Cardiac fibroblast (primary cell): Measurements from ENCODE around the gene HTR4.

Source experiments
- DNase-seq, 2 donors: peaks; one replicate each; pipeline versions ENCODE4 v3.0.0 to v3.0.0-alpha.2; 2010; ENCODE audit warnings: low read depth in 2 of 2
- H3K4me3 ChIP-seq, 2 donors: replicated peaks in 1 of 2; 1 replicate in 1 of 2; 2 replicates in 1 of 2; pipeline ENCODE4 v1.5.1; 2011; ENCODE audit warnings: low read depth in 2 of 2, low read length in 2 of 2, mild to moderate bottlenecking in 2 of 2, moderate library complexity in 1 of 2
- CTCF ChIP-seq: IDR thresholded peaks from one replicate; pipeline ENCODE4 v1.5.1; 2011; ENCODE audit warnings: low read depth, mild to moderate bottlenecking, low read length, inconsistent platforms

HTR4 gene

GRCh38 chr5:148491015-148491792, 163.1 kb downstream of the HTR4 start:
- DNase-seq = peak in 1 of 2 donors; percentile 11
- no peak for TF ChIP-seq CTCF
- H3K4me3 ChIP-seq = no peak overlapping the region

GRCh38 chr5:148488757-148489156, 165.6 kb downstream of the HTR4 start:
- no peak overlapping the region for H3K4me3 ChIP-seq
- no peak for DNase-seq
- TF ChIP-seq CTCF = no peak

- DNase-seq = no peak
- TF ChIP-seq CTCF = no peak
- no peak overlapping the region for H3K4me3 ChIP-seq
Observed at GRCh38 chr5:148486456-148486855, 167.9 kb downstream of the HTR4 start.

GRCh38 chr5:148484651-148485050, 169.7 kb downstream of the HTR4 start:
- no peak for TF ChIP-seq CTCF
- no peak overlapping the region for H3K4me3 ChIP-seq

GRCh38 chr5:148483750-148484149, 170.6 kb downstream of the HTR4 start:
- no peak for TF ChIP-seq CTCF
- no peak overlapping the region for H3K4me3 ChIP-seq
- DNase-seq = no peak

More at GRCh38 chr5:148484651-148485050, 169.7 kb downstream of the HTR4 start:
- no peak for DNase-seq

- H3K4me3 ChIP-seq = peak overlapping the region in 1 of 2 donors; percentile 54
- peak; percentile 72 to 77 for DNase-seq
- TF ChIP-seq CTCF = peak; percentile 91
Observed at GRCh38 chr5:148482697-148483462, 171.4 kb downstream of the HTR4 start.
